K562 (cell line): ENCODE data around the gene FHIT. TPM values are rescaled to one million over a fixed set of nuclear protein-coding genes. Genes with fewer than 3 reads are reported as not detected.

Experiments used
- ATAC-seq: fragments of 200-7000 bp; cut with Tn5 transposase; 3 replicates; pipeline ENCODE4 v1.9.1; 2020; ENCODE audit warnings: moderate library complexity
- BruUV-seq: library from RNA; stranded (reverse); fragments of 400-500 nt; replicated peaks from 2 replicates; lab custom pipeline; 2021; lab: Mats Ljungman, UMichigan
- CTCF ChIA-PET: fragments of 300-600 bp; formaldehyde crosslinking; extraction: SDS; loops from one replicate; lab custom pipeline; 2021; ENCODE audit warnings: low intra/inter-chr PET ratio; lab: Yijun Ruan, JAX
- POLR2A ChIA-PET: fragments of 300-600, 350-650 bp; sonication (Branson Sonifier 250); formaldehyde crosslinking; extraction: SDS; loops from one replicate; lab custom pipeline; 2021; ENCODE audit warnings: antibody characterized with exemption, inconsistent platforms; lab: Yijun Ruan, JAX
- DNase-seq, 4 experiments: peaks; one replicate each; pipeline versions ENCODE4 v3.0.0 to v3.0.0-alpha.2; 2011 to 2018; ENCODE audit warnings: low spot score in 3 of 4, mixed read lengths in 3 of 4; ENCODE audit errors: extremely low read depth in 1 of 4
- FAIRE-seq: peaks from 2 replicates; lab custom pipeline; 2011; peaks lifted over from hg19 to GRCh38; lab: Jason Lieb, UNC
- H2AFZ ChIP-seq: 2 replicates; pipeline ENCODE4 v1.6.0; 2011; ENCODE audit warnings: low read depth, low read length, control low read depth, inconsistent platforms
- H3K27ac ChIP-seq: fragments of 200-600 bp; 3 replicates; pipeline ENCODE4 v1.8.0; 2011; ENCODE audit warnings: low read depth, mild to moderate bottlenecking, control low read depth, inconsistent platforms, low read length, moderate library complexity, mixed read lengths; ENCODE audit errors: extremely low read depth
- H3K27me3 ChIP-seq, 2 experiments: fragments of 300-600 bp in 1 of 2; 2 replicates in 1 of 2; 3 replicates in 1 of 2; pipeline versions ENCODE4 v1.6.0 to v1.8.0; 2011; ENCODE audit warnings: inconsistent platforms in 2 of 2, low read length in 2 of 2, mild to moderate bottlenecking in 1 of 2, mixed read lengths in 1 of 2, moderate library complexity in 1 of 2; ENCODE audit not compliant: control insufficient read depth in 2 of 2, insufficient read depth in 2 of 2
- H3K36me3 ChIP-seq: fragments of 300-600 bp; 3 replicates; pipeline ENCODE4 v1.8.0; 2011; ENCODE audit warnings: mild to moderate bottlenecking, low read length, inconsistent platforms; ENCODE audit not compliant: control insufficient read depth, insufficient read depth
- H3K4me1 ChIP-seq, 2 experiments: fragments of 200-600 bp in 1 of 2; replicated peaks in 1 of 2; 2 replicates in 1 of 2; 3 replicates in 1 of 2; pipeline versions ENCODE4 v1.5.1 to v1.8.0; 2011; ENCODE audit warnings: inconsistent platforms in 2 of 2, low read length in 2 of 2, mild to moderate bottlenecking in 1 of 2, mixed read lengths in 1 of 2, moderate library complexity in 1 of 2; ENCODE audit not compliant: control insufficient read depth in 2 of 2, insufficient read depth in 2 of 2
- H3K4me2 ChIP-seq: 2 replicates; pipeline ENCODE4 v1.6.1; 2011; ENCODE audit warnings: low read length, control low read depth, inconsistent platforms, mixed read lengths; ENCODE audit not compliant: insufficient read depth
- H3K4me3 ChIP-seq: fragments of 200-600 bp; sonication (generic), shearing (Covaris generic); 2 replicates; pipeline ENCODE4 v1.5.1; 2016; ENCODE audit warnings: control low read depth, inconsistent platforms
- H3K79me2 ChIP-seq: fragments of 200-600 bp; 3 replicates; pipeline ENCODE4 v1.8.0; 2011; ENCODE audit warnings: low read length, inconsistent platforms; ENCODE audit not compliant: control insufficient read depth, insufficient read depth
- H3K9ac ChIP-seq, 2 experiments: 2 replicates each; pipeline versions ENCODE4 v1.6.0 to v1.6.1; 2011; ENCODE audit warnings: low read depth in 2 of 2, low read length in 2 of 2, control low read depth in 1 of 2, inconsistent platforms in 1 of 2, mild to moderate bottlenecking in 1 of 2, mixed read lengths in 1 of 2; ENCODE audit not compliant: insufficient read depth in 1 of 2
- H3K9me1 ChIP-seq: one replicate; pipeline ENCODE4 v1.6.0; 2011; ENCODE audit warnings: inconsistent platforms, mild to moderate bottlenecking, low read length, moderate library complexity; ENCODE audit not compliant: control insufficient read depth, insufficient read depth
- H3K9me3 ChIP-seq: replicated peaks from 2 replicates; pipeline ENCODE4 v1.5.1; 2011; ENCODE audit warnings: low read depth, low read length, inconsistent platforms; ENCODE audit not compliant: control insufficient read depth, insufficient read depth
- H4K20me1 ChIP-seq: replicated peaks from 2 replicates; pipeline ENCODE4 v1.6.1; 2011; ENCODE audit warnings: low read length, inconsistent platforms, mixed read lengths; ENCODE audit not compliant: control insufficient read depth, insufficient read depth
- ADNP ChIP-seq: fragments of 200-800 bp; sonication (Bioruptor generic); IDR thresholded peaks from 2 replicates; pipeline ENCODE4 v1.6.1; 2016; ENCODE audit warnings: missing genetic modification characterization, missing compliant biosample characterization
- ARHGAP35 ChIP-seq: fragments of 450-650 bp; IDR thresholded peaks from 2 replicates; pipeline ENCODE4 v1.6.1; 2018; ENCODE audit not compliant: partially characterized antibody
- ATF4 ChIP-seq: fragments of 450-650 bp; formaldehyde crosslinking; IDR thresholded peaks from 2 replicates; pipeline ENCODE4 v1.4.0; 2022; ENCODE audit warnings: mild to moderate bottlenecking, moderate library complexity
- EGR1 ChIP-seq: fragments of 450-650 bp; conservative IDR thresholded peaks from 2 replicates; pipeline ENCODE4 v1.6.1; 2017; ENCODE audit warnings: mild to moderate bottlenecking
- JUND ChIP-seq, 2 experiments: IDR thresholded peaks; 2 replicates in 1 of 2; 3 replicates in 1 of 2; pipeline ENCODE4 v1.6.1; 2011; ENCODE audit warnings: borderline replicate concordance in 2 of 2, low read depth in 2 of 2, low read length in 2 of 2, improper control_type of control experiment in 1 of 2, missing biosample characterization in 1 of 2, missing genetic modification characterization in 1 of 2, missing genetic modification reagents in 1 of 2
- MEF2A ChIP-seq: IDR thresholded peaks from 2 replicates; pipeline ENCODE4 v1.6.1; 2011; ENCODE audit warnings: low read depth, mild to moderate bottlenecking, low read length, moderate library complexity; ENCODE audit not compliant: control insufficient read depth
- MYBL2 ChIP-seq, 2 experiments: fragments of 450-650 bp in 1 of 2; sonication (generic) in 1 of 2; formaldehyde crosslinking in 1 of 2; IDR thresholded peaks; 2 replicates each; pipeline versions ENCODE4 v1.6.1 to v1.8.1; 2017 to 2022; ENCODE audit warnings: borderline replicate concordance in 1 of 2, inconsistent platforms in 1 of 2, low read depth in 1 of 2, mild to moderate bottlenecking in 1 of 2, missing genetic modification reagents in 1 of 2, moderate library complexity in 1 of 2
- PCBP2 ChIP-seq: fragments of 200-400 bp; formaldehyde crosslinking; IDR thresholded peaks from 2 replicates; pipeline ENCODE4 v1.6.1; 2018; ENCODE audit warnings: low read length, low read depth, mild to moderate bottlenecking, moderate library complexity; ENCODE audit not compliant: poor library complexity, severe bottlenecking
- RBM39 ChIP-seq: fragments of 200-400 bp; formaldehyde crosslinking; optimal IDR thresholded peaks from 2 replicates; pipeline ENCODE3; 2018; ENCODE audit warnings: low read depth, low read length
- RERE ChIP-seq: sonication (generic); formaldehyde crosslinking; IDR thresholded peaks from 2 replicates; pipeline ENCODE4 v1.8.0; 2023; ENCODE audit warnings: missing genetic modification reagents, mild to moderate bottlenecking, borderline replicate concordance
- RHOXF2B ChIP-seq: fragments of 250-450 bp; sonication (Bioruptor Pico); conservative IDR thresholded peaks from 2 replicates; pipeline ENCODE4 v1.5.1; 2021
- RUNX1 ChIP-seq: sonication (generic); IDR thresholded peaks from 2 replicates; pipeline ENCODE4 v1.6.1; 2016; ENCODE audit warnings: antibody characterized with exemption, low read depth
- SP1 ChIP-seq: sonication (generic); formaldehyde crosslinking; IDR thresholded peaks from 2 replicates; pipeline ENCODE4 v1.8.1; 2022; ENCODE audit warnings: mild to moderate bottlenecking, missing genetic modification reagents
- TCF3 ChIP-seq: sonication (generic); formaldehyde crosslinking; IDR thresholded peaks from 2 replicates; pipeline ENCODE4 v1.4.0; 2020; ENCODE audit warnings: mild to moderate bottlenecking, missing genetic modification reagents
- TCF7L2 ChIP-seq: fragments of 150-350 bp; IDR thresholded peaks from 2 replicates; pipeline ENCODE4 v1.6.1; 2016; ENCODE audit warnings: low read depth, mild to moderate bottlenecking, low read length, moderate library complexity
- ZC3H11A ChIP-seq: IDR thresholded peaks from 2 replicates; pipeline ENCODE4 v1.6.1; 2012; ENCODE audit warnings: low read depth, low read length, improper control_type of control experiment
- ZNF707 ChIP-seq: fragments of 250-450 bp; sonication (Bioruptor Pico); conservative IDR thresholded peaks from 2 replicates; pipeline ENCODE4 v1.8.0; 2022; ENCODE audit warnings: inconsistent platforms, mild to moderate bottlenecking, moderate library complexity
- ZNF780A ChIP-seq: fragments of 250-450 bp; sonication (Bioruptor Pico); IDR thresholded peaks from 2 replicates; pipeline ENCODE4 v1.5.0; 2021; ENCODE audit warnings: mild to moderate bottlenecking
- WGBS: fragments of 100-300 bp; shearing (Covaris generic); methylation state at CpG from one replicate; pipeline ENCODE4 v1.1.6; 2016; ENCODE audit warnings: low coverage, mixed read lengths; ENCODE audit not compliant: insufficient coverage; ENCODE audit errors: missing lambda C conversion rate; 5-methylcytosine and 5-hydroxymethylcytosine counted together
- in situ Hi-C: fragments of 300-500 bp; cut with MboI; formaldehyde crosslinking; loops from 4 replicates; pipeline ENCODE4 v1.15.0; 2018; ENCODE audit warnings: inconsistent platforms, mixed read lengths
- intact Hi-C: fragments of 100-400 bp; cut with micrococcal nuclease; formaldehyde crosslinking; loops from 2 replicates; pipeline ENCODE4 v1.14.2; 2022
- polyA plus RNA-seq, 8 experiments: library from polyadenylated mRNA; depleted of rRNA in 4 of 8; stranded (reverse) in 5 of 8; unstranded in 3 of 8; fragments of >200 nt; fragmentation: Nextera tagmentation in 2 of 8; fragmentation: Illumina TruSeq in 1 of 8; extraction: Ambion mirVana in 2 of 8; extraction: Trizol in 1 of 8; gene quantifications; 2 replicates each; pipeline versions ENCODE4 v1.2.1 to v1.2.3, GENCODE V29; 2011 to 2014; ENCODE audit warnings: inconsistent platforms in 1 of 8, missing spikeins in 1 of 8
- total RNA-seq, 7 experiments: library from RNA; depleted of rRNA in 6 of 7; stranded (reverse); fragments of >200 nt in 6 of 7; fragmentation: Illumina TruSeq in 2 of 7; extraction: Trizol in 2 of 7; gene quantifications; 2 replicates each; pipeline versions ENCODE4 v1.2.1 to v1.2.3, GENCODE V29; 2011 to 2021; ENCODE audit warnings: low replicate concordance in 1 of 7

The FHIT gene
- total and polyA plus RNA-seq, 9 of the 15 experiments (the other 6 are each of a cell fraction or from before 2014, with no cell fraction given), result 1.7 to 9.1 (median 4.3) TPM

- no peak overlapping the region for H3K27ac ChIP-seq
- no peaks in the 10 kb centered on the region for H3K36me3 ChIP-seq
- BruUV-seq, result no TSS peak
- intact Hi-C loops, result no loop called here
- H3K9me1 ChIP-seq, result no peaks in the 10 kb centered on the region
- no peaks in the 10 kb centered on the region for H3K27me3 ChIP-seq
- no peaks in the 10 kb centered on the region for H3K4me1 ChIP-seq
- H3K4me2 ChIP-seq, result no peak overlapping the region
- H4K20me1 ChIP-seq, result no peaks in the 10 kb centered on the region
- ATAC-seq, result no peak
- no peak overlapping the region for H3K4me3 ChIP-seq
- no peak for DNase-seq
- no peaks in the 10 kb centered on the region for H3K9me3 ChIP-seq
- H3K79me2 ChIP-seq, result no peaks in the 10 kb centered on the region
- H2AFZ ChIP-seq, result no peak overlapping the region
- CTCF ChIA-PET, result no interaction called here
- in situ Hi-C loops, result no loop called here
- no peak overlapping the region for H3K9ac ChIP-seq
- FAIRE-seq, result no peak
- 0% methylated on average over 3 of the region's 4 CpGs for WGBS
- POLR2A ChIA-PET, result interaction anchor here (0.6 kb wide), 1 partner anchor 1944 kb away, joined by 6 read pairs; no protein-coding TSS in a partner anchor
- TF ChIP-seq ZNF707 (CRISPR knock-in tag), result no peak
- no peak for TF ChIP-seq RHOXF2B (CRISPR knock-in tag)
- no peak for TF ChIP-seq SP1 (CRISPR knock-in tag)
- no peak for TF ChIP-seq TCF7L2
- no peak for TF ChIP-seq ZNF780A (CRISPR knock-in tag)
- no peak for TF ChIP-seq EGR1
- TF ChIP-seq RERE (CRISPR knock-in tag), result no peak
- no peak for TF ChIP-seq ADNP (tag)
- no peak for TF ChIP-seq TCF3 (CRISPR knock-in tag)
- no peak for TF ChIP-seq ZC3H11A
- TF ChIP-seq JUND (IDR thresholded peaks at IDR 0.05; ENCODE audit: borderline replicate concordance, low read depth, low read length), result no peak
- TF ChIP-seq JUND (tag; IDR thresholded peaks at IDR 0.05; ENCODE audit: borderline replicate concordance, low read depth, low read length), result no peak
- no peak for TF ChIP-seq MYBL2 (IDR thresholded peaks at IDR 0.05; ENCODE audit: low read depth)
- TF ChIP-seq MYBL2 (CRISPR knock-in tag; IDR thresholded peaks at IDR 0.05; ENCODE audit: borderline replicate concordance), result no peak
- TF ChIP-seq ATF4 (CRISPR knock-in tag), result no peak
- TF ChIP-seq RUNX1, result no peak
- no peak for TF ChIP-seq RBM39
- TF ChIP-seq ARHGAP35, result no peak
- no peak for TF ChIP-seq PCBP2
- TF ChIP-seq MEF2A, result no peak
These were observed 363.7 kb downstream of the FHIT start for GRCh38 chr3:60887574-60887973.
